ENCODE results near the gene SRCAP.

- no peak for TF ChIP-seq SP1 (IDR thresholded peaks at IDR 0.05)
- no peak for TF ChIP-seq FOXA1 (IDR thresholded peaks at IDR 0.05)
- no peak for TF ChIP-seq TARDBP (IDR thresholded peaks at IDR 0.05)
- TF ChIP-seq HDGF (IDR thresholded peaks at IDR 0.05; ENCODE audit: borderline replicate concordance) = no peak; the same call in 1 of the 2 replicates
- 0 out of 2 replicates have a peak, but pooled peaks have one; percentile 18 for TF ChIP-seq ELF4 (IDR thresholded peaks at IDR 0.05)
- no peak for TF ChIP-seq ZNF384 (IDR thresholded peaks at IDR 0.05)
Observed at GRCh38 chr16:30698816-30699614, at the start of gene SRCAP.
